NK-92 treated with Interleukin-12 subunit alpha and Interleukin-12 subunit beta, amount 100 ng/mL, for 24 hours (cell line): Measurements from ENCODE around the gene MCOLN2.
A peak's percentile ranks its signal among the peaks of the same experiment; 100 is the strongest.

ENCODE experiments used
- DNase-seq: peaks from one replicate; lab custom pipeline; 2025; lab: John Stamatoyannopoulos, UW

Gene MCOLN2

DNA sequence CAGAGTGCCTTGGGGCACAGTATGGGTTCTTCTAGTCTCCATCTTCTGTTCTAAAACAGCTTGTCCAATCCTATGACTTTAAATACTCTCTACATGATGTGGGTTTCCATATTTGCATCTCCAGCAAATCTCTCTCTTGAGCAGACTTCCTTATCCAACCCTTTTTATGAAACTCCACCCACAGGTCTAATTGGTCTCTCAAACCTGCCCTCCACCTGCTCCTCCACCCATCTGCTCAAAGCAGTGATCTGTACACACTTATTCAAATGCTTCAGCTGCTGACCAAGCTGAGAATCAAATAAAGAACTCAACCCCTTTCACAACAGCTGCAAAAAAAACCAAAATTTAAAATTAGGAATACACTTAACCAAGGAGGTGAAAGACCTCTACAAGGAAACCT, 11.5 kb downstream of the MCOLN2 start:
- no peak for DNase-seq

DNA sequence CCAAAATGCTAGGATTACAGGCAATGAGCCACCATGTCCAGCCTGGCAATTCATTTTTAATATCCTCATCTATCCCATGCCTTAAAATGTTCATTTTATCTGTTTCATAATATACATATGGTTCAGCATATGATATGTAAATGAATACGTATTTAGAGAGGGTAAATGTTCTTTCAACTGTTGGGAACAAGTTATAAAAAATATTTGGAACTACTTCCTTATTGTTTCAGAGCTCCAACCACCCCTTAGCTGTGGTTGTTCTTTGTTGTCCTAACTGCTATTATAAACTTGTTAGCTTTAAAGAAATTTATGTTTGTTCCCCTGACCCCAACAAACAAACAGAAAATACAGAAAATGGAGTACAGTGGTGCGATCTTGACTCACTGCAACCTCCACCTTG, 14.5 kb downstream of the MCOLN2 start:
- no peak for DNase-seq

DNA sequence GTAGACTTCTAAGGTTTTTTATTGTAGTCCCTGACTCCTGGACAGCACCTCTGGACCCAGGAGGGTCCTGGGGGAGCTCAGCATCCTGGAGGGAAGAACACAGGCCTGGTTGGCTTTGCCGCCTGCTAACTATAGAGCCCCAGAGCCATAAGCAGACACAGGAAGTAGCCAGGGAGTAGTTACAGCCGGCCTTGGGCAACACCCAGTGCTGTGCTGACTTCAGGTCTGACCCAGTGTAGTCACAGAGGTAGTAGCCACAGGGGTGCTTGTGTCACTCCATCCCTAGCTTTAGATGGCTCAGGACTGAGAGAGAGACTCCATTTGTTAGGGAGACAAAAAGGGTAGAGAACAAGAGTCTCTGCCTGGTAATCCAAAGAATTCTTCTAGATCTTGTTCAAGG, 21.9 kb downstream of the MCOLN2 start:
- no peak for DNase-seq

DNA sequence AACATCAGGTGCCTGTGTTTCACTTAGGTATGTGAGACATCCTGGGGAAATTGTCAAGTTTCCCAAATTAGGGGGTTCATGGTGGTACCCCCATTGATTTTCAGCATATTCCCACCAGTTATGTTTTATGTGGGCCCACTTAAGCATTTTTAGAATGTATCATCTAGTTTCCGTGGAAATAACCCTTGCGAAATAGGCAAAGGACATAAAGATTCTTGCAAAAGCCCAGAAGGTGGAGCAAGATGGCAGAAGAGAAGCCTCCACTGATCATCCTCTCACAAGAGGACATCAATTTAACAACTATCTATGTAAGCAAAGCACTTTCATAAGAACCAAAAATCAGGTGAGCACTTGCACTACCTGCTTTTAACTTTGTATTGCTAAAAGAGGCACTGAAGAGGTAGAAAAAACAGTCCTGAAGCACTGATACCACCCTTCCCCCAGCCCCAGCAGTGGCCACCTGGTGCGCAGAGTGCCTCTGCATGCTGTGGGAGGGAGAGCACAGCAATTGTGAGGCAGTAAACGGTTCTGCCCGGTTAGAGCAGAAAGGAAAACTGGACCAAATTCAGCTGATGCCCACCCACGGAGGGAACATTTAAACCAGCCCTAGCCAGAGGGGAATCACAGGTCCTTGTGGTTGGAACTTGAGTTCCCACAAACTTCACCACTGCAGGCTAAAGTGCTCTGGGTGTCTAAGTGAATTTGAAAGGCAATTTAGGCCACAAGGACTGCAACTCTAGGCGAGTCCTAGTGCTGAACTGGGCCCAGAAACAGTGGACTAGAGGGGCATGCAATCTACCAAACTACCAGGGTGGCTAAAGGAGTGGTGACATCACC, 23.2 kb downstream of the MCOLN2 start:
- DNase-seq, result no peak

DNA sequence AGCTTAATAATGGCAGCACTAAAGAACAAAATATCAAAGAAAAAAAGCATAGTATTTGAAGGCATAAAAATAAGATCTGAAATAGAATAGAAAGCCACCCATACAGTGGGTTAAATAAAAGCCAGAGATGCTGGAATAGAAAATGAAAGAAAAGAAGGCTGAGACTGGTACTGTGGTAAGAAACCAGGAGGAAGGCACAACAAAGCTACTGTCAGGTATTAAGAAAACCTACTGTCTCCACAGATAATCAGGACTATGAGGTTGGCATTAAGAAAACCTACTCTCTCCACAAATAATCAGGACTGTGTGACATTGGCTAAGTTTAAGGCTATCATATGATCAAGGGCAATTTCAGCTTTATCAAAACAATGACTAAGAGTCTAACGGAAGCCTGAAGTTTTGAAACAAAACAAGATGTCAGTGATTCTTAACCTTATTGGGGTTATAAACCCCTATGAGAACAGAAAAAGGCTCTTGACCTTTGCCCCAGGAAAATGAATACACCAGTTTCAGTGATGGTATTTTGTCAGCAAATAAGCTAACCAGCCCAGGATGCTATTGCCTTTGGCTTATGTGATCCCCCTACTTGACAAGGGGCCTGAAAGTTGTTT, 24.4 kb downstream of the MCOLN2 start:
- no peak for DNase-seq

DNA sequence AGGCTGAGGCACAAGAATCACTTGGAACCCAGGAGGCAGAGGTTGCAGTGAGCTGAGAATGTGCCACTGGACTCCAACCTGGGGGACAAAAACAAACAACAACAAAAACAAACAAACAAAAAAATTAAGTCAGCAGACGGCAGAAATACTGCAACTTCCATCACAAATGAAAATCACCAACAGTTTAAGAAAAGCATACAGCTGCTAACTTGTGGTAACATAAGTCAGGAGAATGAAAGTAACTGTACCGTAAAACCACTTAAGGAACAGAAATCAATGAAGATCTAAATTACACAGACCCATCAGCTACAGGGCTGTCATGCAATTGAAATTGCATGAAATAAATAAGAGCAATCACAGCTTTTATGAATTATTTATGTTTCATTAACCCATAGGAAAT, 25.0 kb downstream of the MCOLN2 start:
- no peak for DNase-seq

DNA sequence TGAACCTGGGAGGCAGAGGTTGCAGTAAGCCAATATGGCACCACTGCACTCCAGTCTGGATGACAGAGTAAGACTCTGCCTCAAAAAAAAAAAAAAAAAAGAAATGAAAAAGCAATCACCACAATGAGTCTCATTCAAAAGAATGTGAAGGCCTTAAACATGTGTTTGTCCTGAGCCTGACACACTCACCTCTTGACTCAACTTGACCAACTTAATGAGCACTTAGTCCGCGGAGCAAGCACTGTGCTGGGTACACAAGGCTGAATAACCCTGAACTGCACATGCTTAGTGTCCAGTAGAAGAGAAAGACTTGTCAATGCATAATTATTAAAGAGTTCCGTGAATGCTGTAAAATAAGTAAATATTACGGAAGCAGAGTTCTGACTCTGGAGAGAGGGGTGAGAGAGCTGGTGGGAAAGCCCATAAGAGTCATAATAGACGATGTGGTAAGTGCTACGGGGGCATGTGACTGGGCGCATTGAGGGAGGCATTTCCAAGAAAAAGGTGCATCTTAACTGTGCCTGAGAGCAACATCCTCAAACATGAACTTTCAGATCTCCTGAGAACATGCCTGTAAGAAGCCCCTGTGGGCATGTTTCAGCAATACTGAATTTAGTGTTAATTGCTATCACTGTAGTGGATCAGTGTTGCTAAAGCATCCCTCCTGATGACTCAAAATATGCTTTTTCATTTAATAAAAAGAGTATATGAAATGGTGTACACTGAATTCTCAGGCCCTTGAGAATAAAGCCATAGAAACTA, 27.2 kb downstream of the MCOLN2 start:
- DNase-seq, result no peak

DNA sequence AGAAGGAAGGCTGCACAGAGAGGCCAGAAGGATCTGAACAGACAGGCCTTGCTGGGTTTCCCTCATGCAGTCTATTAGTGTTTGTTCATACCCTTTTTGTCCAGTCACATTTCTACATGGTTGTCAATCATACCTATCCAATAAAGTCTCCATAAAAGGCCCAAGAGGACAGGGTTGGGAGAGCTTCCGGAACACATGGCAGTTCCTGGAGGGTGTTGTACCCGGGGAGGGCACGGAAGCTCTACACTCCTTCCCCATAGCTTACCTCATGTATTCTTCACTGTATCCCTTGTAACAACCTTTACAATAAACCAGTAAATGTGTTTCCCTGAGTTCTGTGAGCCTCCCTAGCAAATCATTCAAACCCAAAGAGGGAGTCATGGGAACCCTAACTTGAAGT, 28.0 kb downstream of the MCOLN2 start:
- DNase-seq, result no peak

DNA sequence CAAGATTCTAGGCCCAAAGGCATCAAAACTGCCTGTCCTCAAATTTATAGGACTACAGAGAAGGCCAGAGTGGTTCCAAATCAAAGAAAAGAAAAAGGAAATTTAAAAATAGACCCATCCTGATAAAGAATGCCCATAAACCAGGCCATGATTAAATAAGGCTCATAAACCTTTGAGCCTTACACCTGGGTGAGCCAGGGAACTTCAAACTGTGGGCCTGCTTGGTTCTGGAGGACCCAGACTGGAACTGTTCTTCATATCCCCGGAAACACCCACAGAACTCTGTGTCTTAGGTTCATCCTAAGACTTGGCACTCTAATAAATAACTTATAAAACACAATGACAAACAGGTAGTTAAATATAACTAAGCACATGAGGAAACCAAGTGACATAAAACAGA, 28.8 kb downstream of the MCOLN2 start:
- no peak for DNase-seq

DNA sequence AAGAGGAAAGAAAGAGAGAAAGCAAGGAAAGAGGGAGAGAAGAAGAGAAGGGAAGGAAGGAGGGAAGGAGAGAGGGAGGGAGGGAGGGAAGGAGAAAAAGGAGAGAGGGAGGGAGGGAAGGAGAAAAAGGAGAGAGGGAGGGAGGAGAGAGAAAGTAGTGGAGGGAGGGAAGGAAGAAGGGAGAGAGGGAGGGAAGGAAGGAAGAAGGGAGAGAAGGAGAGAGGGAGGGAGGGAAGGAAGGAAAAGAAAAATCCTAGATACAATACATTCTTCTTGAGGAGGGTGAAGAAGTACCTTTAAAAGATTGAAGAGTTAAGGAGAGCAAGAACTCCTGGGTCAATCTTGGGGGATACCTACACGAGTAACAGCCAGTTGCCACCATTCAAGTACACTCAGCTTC, 29.2 kb downstream of the MCOLN2 start:
- DNase-seq, result no peak

DNA sequence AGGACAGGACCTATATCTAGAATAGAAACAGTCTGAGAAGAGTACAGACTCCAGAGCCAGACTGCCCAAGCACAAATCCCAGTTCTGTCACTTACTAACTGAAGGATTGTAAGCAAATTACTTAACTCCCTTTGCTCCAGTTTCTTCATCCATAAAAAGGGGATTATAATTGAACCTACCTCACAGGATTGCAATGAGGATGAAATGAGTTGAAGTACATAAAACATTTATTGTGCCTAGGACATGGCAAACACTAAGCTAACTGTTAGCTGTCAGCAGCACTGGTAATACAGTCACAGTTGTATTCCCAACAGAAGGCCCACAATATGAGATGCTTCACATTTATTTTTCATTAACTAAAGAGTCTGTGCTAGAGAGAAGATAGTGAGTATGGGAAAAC, 33.9 kb downstream of the MCOLN2 start:
- no peak for DNase-seq

DNA sequence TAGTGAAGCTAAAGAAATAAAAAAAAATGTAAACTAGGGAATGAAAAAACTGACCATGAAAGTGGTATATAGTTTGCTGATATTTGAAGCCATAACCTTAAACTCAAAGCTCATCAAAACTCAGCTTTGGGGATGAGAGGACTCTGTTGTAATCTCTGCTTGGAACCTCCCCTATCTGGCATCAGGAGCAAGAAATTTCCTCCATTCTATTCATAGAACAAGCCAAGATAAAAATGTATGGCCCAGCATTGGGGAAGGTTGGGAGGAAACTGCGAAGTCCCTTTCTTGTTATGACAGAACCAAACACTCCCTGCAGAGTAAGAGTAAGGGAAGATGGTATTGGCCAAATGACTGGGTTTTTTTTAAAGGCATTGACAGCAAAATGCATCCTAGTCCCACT, 35.6 kb downstream of the MCOLN2 start:
- no peak for DNase-seq

DNA sequence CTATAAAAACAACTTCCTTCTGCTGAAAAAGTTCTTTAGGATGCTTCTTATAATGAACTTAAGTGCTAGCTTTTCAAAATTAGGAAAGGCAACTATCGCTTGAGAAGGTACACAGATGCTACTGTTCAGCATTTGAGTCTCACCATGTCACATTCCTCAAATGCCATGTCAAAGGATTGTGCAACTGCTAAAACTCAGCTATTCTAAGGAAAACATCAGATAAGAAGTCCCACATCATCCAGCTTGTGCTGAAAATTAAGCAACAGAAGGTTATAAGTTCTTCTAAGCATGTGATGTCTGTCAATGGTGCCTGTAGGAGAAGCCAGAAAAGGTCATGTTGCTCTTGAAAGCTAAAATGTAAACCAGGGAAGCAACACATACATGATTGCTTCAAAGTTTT, 36.5 kb downstream of the MCOLN2 start:
- DNase-seq, result no peak

DNA sequence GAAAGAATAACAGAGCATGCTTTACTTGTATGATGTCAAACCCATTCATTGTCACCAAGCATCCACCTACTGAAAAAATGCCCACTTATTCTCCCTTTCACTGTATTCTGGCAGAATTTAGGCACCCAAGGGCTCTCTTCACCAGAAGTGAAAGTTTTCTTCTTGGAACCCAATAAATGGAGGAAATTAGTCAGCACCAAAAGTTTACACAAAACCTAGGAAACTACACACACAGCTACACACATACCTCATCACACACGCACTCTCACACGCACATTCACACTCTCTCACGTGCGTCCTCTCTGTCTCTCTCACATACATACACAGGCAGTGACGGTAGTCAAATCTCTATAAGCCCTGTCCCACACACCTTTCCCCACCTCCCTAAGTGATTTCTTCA, 37.6 kb downstream of the MCOLN2 start:
- no peak for DNase-seq

DNA sequence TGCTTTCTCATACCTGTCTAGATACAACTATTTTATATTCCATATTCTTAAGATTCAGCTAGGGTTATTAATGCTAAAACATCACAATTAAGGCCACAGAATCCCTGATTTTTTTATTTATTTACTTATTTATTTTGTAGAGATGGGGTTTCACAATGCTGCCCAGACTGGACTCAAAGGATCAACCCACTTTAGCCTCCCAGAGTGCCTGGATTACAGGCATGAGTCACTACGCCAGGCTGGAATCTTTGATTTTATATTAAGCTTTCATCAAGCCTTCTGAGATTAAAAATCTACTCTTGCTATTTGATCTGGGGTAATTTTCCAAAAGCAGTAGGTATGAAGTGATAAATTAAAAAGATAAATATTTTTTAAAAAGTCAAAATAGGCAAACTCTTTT, 38.9 kb downstream of the MCOLN2 start:
- DNase-seq, result no peak

DNA sequence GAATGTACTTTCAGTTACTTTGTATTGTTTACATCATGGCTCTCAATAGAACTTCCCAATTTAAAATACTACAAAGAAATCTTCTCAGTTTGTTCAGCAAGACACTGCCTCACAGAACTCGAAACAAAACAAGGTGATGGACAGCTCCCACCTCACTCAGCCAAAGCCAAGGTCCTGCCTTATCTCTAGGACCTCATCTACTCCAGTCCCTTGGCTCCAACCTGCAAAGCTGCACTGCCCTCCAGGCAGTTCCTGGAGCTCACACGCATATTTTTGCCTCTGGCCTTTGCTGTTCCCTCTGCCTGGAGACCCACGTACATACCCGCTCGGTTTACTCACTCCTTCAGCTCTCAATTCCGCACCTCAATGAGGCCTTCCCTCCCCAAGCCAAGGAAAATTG, 40.3 kb downstream of the MCOLN2 start:
- DNase-seq, result no peak

DNA sequence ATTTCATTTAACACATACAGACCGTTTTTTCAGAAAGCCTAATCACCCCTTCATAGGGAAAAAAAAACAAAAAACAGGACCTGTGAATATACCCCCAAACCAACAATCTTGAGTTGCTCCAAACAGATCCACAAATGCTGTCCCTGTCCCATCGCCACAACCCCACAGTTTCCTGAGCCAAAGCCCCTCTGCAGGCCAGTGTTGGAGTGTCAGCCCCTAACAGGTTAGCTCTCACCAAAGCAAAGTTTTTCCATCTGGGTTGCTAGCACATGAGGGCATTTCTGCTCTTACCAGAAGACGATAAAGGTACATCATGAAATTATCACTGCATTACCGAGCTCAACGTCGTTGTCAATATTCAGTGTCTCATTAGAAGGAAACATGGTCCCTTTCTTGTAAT, 40.8 kb downstream of the MCOLN2 start:
- no peak for DNase-seq

DNA sequence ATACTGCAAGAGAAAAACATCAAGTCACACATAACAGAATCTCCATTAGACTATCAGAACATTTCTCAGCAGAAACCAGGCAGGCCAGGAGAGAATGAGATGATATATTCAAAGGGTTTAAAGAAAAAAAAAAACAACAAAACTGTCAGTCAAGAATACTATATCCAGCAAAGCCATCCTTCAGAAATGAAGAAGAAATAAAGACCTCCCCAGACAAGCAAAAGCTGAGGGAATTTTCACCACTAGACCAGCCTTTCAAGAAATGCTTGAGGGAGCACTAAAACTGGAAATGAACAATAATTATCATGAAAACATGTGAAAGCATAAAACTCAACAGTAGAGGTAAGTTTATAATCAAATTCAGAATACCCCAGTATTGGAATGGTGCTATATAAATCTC, 47.2 kb downstream of the MCOLN2 start:
- DNase-seq, result no peak

DNA sequence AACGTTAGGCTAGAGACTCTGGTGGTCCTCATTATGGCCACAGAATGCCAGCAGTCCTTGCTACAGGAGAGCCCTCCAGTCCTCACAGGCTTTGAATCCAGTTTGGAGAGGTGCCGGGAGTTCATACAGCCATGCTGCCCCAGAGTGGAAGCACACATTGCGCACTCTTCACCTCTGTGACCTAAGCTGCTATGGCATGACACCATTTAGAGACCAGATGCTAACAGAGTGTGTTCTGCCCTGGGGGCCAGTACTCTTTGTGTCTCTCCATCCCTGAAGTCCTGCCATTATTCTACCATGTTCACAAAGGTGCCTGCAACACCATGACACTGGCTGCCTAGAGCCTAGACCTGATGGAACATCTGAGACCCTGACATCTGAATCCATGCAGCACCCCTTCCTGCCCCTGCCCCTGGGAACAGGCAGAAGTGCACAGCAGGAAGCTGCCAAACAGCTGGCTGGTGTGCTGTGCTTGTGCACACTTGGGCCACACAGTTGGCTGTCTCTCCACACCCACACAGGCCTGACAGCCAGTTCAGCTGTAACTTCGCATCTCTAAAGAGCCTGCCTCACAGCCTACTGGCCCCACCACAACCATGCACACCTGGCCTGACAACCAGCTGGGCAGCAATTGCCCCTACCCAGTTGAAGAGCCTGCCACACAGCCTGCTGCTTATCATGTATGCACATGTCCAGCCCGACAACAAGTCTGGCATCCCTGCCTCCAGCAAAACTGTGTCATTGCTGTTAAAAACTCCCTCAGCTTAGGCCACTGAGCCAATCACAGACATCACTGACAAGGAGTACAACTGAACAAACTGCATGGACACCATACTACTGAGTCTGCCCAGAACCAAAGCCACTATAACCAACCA, 49.1 kb downstream of the MCOLN2 start:
- no peak for DNase-seq

DNA sequence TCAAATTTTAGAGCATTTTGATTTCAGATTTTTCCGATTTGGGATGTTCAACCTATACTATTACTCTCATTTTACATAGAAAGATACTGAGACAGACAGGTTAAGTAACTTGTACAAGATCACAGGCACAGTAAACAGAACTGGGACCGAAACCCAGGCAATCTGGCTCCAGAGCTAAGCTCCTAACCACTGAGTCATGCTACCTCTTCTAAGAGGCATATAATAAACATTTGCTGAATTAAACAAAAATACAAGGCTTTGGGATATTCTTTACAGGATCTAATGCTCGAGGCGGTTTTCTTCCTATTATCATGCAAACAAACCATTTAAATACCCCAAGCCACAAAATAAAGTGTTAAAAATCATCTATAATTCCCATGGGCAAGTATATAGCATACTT, 50.3 kb downstream of the MCOLN2 start:
- DNase-seq, result no peak

DNA sequence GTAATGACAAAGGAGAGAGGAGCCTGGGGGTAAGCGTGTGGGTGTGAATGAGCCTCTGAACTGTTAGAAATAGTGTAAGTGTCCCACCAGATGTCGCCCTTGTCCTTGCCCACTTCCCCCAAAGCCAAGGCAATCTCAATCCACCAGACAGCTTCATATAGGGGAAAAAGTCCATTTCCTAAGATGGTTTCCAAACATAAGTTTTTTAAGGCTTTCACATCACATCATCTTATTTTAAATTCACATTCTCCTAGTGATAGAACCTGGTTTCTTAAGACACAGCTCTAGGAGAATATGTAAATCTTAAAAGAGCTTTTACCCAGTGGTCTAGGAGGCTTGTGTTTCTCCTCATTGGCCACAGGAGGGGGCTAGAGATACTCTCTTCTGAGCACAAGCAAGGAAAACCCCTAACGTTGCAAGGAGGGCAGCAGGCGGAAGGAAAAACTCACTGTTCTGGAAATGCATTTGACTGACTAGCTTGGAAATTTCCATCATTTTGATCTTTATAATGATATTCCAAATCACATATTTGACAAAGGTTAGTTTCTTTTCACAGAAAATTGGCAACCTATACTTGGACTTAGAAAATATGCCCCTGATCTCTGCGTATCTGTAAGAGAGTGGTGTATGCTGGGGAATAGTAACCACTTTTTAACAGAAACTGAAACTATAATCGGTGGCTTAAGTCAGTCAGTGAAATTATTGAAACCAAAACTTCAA, 52.0 kb downstream of the MCOLN2 start:
- peak; percentile 55 for DNase-seq

DNA sequence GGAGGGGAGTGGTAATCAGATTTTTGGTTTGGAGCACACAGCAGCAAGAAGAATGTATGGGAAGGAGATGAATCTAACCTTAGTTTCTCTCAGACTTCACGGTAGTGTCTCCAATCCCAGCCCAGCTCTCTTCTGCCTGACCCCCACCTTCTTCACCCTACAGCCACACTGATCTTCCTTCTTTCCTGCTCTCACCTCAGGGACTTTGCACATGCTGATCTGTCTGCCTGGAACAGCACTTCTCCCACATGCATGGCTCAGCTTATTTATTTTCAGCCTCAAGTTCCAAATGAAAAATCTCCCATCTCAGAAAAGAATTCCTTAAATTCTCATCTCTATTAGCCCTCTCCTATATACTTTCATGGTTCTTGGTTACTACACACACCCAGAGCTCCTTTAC, 55.1 kb downstream of the MCOLN2 start:
- DNase-seq, result no peak
